GM12865 (cell line): ENCODE results near the gene BABAM2.
"Not testable (repeated sequence)": the region's sequence is repeated elsewhere in the genome, so short reads cannot be mapped to it uniquely, and the experiment has no call there.

Source experiments
- DNase-seq: peaks from one replicate; pipeline ENCODE4 v3.0.0; 2010; ENCODE audit warnings: low read depth
- H3K4me3 ChIP-seq: 2 replicates; pipeline ENCODE4 v1.5.1; 2011; ENCODE audit warnings: mild to moderate bottlenecking, low read depth, low read length, control low read depth
- CTCF ChIP-seq: IDR thresholded peaks from 2 replicates; pipeline ENCODE4 v1.5.1; 2011; ENCODE audit warnings: low read length, control low read depth, low read depth, inconsistent platforms; ENCODE audit not compliant: insufficient read depth; ENCODE audit errors: missing control alignments

BABAM2 gene

GRCh38 chr2:28011322-28011737, 120.8 kb downstream of the BABAM2 start:
- H3K4me3 ChIP-seq: no peak overlapping the region
- TF ChIP-seq CTCF: no peak
- no peak for DNase-seq

GRCh38 chr2:28018474-28018873, 127.9 kb downstream of the BABAM2 start:
- not testable (repeated sequence) for H3K4me3 ChIP-seq, DNase-seq

- H3K4me3 ChIP-seq, DNase-seq: not testable (repeated sequence)
Measured at GRCh38 chr2:28019521-28019920, 129.0 kb downstream of the BABAM2 start.

- DNase-seq: no peak
- no peak for TF ChIP-seq CTCF
- no peak overlapping the region for H3K4me3 ChIP-seq
Measured at GRCh38 chr2:28021898-28022297, 131.4 kb downstream of the BABAM2 start.

GRCh38 chr2:28025123-28025522, 134.6 kb downstream of the BABAM2 start:
- no peak for TF ChIP-seq CTCF
- no peak for DNase-seq
- H3K4me3 ChIP-seq: no peak overlapping the region

GRCh38 chr2:28026230-28026629, 135.7 kb downstream of the BABAM2 start:
- H3K4me3 ChIP-seq, DNase-seq: not testable (repeated sequence)

- no peak overlapping the region for H3K4me3 ChIP-seq
- DNase-seq: no peak
- no peak for TF ChIP-seq CTCF
Measured at GRCh38 chr2:28028025-28028424, 137.5 kb downstream of the BABAM2 start.

GRCh38 chr2:28030600-28030999, 140.1 kb downstream of the BABAM2 start:
- no peak for TF ChIP-seq CTCF
- DNase-seq: no peak
- no peak overlapping the region for H3K4me3 ChIP-seq

GRCh38 chr2:28032816-28033215, 142.3 kb downstream of the BABAM2 start:
- DNase-seq: no peak
- TF ChIP-seq CTCF: no peak
- H3K4me3 ChIP-seq: no peak overlapping the region
